ENCODE results near the gene GKAP1. TPM values are rescaled to one million over a fixed set of nuclear protein-coding genes. Genes with fewer than 3 reads are reported as not detected.
"Not testable (repeated sequence)": the region's sequence is repeated elsewhere in the genome, so short reads cannot be mapped to it uniquely, and the experiment has no call there.

Gene GKAP1
- polyA plus RNA-seq, 12 donors: 9.5 to 23.0 (median 18.8) TPM; not detected in 1

DNA sequence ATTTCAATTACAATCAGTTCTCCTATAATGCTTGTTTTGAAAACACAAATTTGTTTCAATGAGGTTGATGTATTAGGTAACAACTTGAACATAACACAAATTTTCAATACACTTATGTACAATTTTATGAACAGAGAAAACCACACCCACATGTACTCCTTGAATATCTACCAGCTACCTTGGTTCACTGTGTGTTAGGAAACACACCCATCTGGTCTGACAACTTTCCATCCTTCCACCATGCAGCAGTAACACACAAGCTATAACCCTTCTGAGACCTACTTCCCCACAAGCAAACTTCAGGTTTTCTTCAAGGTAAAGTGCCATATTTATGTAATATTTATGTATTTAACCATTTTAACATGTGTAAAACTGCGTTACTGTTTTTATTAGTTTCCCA is 73.4 kb downstream of the GKAP1 start:
- DNase-seq: no peak

DNA sequence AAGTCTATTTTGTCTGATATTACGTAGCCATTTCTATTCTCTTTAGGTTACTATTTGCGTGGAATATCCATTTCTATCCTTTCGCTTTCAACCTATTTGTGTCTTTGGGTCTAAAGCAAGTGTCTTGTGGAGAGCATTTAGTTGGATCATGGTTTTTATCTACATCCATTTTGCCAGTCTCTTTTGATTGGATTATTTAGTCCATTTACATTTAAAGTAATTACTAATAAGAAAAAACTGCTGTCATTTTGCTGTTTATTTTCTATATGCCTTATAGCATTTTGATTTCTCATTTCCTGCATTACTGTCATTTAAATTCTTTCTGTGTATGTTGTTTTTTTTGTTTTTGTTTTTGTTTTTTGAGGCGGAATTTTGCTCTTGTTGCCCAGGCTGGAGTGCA is 83.8 kb downstream of the GKAP1 start:
- no peak for DNase-seq

DNA sequence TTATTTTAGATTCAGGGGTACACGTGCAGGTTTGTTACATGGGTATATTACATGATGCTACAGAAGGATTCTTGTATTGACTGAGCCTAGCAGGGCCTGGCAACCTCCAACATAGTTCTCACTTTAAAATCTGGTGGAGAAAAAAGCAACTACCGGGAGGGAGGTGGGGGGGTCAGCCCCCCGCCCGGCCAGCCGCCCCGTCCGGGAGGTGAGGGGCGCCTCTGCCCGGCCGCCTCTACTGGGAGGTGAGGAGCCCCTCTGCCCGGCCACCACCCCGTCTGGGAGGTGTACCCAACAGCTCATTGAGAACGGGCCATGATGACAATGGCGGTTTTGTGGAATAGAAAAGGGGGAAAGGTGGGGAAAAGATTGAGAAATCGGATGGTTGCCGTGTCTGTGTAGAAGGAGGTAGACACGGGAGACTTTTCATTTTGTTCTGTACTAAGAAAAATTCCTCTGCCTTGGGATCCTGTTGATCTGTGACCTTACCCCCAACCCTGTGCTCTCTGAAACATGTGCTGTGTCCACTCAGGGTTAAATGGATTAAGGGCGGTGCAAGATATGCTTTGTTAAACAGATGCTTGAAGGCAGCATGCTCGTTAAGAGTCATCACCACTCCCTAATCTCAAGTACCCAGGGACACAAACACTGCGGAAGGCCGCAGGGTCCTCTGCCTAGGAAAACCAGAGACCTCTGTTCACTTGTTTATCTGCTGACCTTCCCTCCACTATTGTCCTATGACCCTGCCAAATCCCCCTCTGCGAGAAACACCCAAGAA is 88.8 kb downstream of the GKAP1 start:
- not testable (repeated sequence) for DNase-seq

DNA sequence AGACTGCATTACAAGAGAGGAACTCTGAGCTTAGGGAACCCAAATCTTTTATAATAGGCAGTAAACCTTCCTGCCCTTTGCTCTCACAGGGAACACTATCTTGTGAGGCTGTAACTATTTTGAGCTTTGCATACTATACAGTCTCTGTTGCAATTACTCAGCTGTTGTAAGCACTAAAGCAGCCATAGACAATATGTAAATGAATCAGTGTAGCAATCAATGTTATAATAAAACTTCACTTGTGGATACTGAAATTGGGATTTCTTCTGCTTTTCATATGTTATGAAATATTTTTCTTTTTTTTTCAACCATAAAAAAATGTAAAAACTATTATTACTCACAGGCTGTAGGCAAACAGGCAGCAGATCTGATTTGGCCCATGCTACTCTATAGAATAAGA is 93.1 kb downstream of the GKAP1 start:
- no peak for DNase-seq

DNA sequence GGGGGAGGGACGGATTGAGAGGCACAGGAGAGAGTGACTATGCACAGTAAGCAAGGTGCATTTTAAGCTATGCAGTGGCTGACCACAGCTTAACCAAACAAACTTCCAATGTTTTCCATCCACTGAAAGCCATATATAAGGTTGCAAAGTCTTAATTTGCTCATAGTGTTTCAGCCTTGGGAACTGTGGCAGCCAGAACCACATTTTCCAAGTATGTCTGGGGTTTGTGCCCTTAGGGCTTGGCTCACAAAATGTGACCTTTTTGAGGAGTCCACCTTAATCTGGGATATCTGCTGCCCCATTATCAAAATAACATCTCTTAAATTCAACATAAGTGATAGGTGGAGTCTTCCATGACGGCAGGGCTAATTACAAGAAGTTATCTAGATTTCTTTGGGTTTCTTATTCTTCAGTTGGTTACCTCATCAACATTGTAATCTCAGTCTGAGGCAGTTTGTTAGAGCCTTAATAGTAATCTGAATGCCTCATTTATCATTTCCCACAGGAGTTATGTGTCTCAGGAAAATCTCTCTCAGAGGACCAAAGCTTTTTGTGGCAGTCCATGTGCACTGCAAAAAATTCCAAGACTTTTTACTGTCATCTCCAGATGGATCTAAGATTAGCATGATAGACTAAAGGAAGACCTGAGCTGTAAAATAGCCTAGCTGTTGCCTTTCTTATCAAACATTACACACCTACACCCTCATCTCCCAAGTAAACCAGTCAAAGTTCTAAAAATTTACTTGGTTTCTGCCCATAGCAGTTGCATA is 94.7 kb downstream of the GKAP1 start:
- no peak for DNase-seq

DNA sequence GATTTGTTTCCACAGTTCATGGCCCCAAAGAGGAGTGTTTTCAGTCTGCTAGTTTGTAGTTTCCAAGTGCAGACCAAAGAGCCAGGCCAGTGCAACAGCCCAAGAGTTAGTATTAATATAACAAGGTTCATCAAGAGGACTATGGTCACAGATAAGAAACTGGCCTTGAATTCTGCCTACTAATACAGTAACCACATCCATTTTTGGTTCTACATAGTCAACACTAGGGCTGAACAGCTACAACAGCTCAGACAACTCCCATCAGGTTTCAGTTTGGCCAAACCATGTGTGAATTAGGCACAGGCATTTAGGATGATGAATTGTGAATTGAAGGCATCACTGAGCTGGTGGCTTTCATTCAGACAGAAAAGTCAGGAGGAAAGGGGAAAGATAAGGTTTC is 96.1 kb downstream of the GKAP1 start:
- DNase-seq: no peak

DNA sequence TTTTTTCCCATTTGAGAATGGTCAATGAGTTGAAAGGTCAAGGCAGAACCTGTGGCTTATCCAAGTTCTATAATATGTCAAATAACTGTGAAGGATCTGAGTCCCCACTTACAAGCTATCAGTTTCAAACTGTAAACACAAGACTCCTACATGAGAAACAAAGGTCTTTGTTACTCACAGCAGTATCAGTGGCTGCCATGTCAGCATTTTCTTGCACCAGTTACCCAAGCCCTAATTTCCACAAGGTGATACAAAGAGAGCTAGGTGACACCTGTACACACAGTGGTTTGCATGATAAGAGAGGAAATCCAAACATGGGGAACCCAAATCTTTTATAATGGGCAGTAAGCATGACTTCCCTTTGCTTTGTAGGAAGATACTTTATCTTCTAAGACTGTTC is 101.8 kb downstream of the GKAP1 start:
- no peak for DNase-seq

DNA sequence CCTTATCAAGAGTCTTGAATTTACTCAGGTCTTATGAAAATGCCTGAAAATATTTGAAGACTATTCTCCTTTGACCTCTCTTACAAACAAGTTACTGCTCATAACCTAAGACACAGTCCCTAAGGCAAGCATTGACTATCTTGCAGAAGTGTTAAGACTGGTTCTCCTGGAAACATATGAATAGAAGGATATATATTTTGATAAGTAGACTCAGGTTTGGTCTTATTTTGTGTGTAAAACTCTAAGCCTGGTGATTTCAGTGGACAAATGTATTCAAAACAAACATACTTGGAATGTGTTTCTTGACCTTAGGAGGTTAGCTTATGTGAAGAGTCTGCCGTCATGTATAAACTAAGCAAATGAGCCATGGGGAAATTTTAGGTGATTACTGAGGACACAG is 102.3 kb downstream of the GKAP1 start:
- DNase-seq: no peak

DNA sequence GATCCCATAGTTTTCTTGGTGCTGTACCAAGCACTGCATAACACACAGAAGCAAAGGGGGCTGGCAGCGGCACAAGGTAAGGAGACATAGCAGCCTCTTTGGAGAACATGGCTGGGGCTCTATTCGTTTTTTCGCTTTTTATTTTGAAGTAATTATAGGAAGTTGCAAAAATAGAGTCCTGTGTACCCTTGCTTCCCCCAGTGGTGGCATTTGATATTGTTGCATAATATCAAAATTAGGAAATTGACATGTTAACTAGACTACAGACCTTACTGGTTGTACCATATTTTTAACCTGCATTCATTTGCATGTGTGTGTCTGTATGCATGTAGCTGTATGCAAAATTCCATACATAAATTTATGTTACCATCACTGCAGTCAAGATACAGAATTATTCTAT is 103.2 kb downstream of the GKAP1 start:
- DNase-seq: no peak

DNA sequence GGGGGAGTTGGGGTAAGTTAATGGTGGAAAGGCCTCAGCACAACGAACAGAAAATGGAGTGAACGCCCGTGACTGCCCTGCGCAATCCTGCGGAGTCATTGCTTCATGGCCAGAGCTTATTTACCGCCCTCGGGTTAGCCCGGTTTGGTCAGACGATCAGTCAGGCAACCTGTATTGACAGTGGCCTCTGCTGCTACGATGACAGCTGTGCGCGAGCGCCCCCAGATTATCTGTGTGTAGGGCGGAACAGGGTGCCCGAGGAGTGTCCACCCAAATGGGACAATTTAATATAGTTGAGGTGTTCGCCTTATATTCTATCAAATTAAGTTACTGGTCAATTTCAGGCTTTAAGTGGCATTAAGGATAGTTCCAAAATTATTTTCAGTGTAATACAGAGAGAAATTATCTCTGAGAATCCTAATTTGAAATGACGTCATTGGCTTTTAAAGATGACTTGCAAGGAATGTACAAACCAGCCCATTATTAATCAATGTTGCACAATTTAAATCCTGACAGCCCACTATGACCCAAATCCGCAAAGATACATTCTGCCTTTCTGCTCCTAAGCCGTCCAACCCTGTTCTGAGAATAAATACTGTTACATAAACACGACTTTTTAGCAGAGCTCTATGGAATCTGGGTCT is 108.9 kb downstream of the GKAP1 start:
- DNase-seq: peak; percentile 73

DNA sequence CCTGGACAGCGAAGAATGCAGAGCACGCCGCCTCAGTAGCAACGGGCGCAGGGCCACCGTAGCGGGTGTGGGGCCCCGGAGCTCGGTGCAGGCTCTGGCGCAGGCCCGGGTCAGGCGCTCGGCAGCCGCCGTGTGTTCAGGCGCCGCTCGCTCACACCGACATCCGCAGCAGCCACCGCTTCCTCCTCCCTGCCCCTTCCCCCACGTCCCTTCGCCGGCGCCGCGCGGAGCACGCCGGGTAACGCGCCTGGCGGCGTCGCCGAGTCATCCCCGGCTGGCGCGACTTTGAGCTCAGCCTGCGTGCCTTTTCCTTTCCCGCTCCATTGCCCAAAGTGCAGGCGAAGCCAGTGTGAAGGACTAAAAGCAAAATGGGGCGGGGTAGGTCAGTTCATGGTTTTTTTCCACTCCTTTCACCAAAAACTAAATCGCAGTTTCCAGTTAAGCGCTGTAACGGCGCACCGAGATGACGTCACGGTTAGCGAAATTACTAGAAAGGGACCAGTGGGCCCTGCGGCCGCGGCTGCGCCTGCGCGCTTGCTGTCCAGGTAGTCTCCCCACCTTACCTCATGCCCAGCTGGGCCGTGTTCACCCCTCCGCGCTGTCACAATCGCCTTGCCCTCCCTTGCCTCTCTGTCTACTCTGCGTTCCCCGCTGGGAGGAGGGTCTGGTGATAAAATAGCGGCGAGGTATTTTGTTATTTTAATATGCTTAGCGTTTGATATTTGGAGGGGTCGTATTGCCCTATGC is 109.6 kb downstream of the GKAP1 start, which contains the start of gene UBQLN1:
UBQLN1 (minus strand) TSS at position 191 of the 747 bp plus-strand sequence. CDS start 279 bp downstream, outside the sequence.
- peak; percentile 97 for DNase-seq

DNA sequence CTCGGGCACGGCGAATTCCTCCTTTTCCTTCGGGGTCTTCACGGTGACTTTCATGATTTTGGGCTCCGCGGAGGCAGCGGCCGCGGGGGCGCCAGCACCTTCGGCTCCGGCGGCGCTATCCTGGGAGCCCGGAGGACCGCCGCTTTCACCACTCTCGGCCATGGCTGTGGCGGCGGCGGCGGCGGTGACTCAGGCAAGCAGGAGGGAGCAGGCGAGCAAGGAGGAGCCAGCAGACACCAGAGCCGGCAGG is 110.1 kb downstream of the GKAP1 start:
- no peak for DNase-seq

DNA sequence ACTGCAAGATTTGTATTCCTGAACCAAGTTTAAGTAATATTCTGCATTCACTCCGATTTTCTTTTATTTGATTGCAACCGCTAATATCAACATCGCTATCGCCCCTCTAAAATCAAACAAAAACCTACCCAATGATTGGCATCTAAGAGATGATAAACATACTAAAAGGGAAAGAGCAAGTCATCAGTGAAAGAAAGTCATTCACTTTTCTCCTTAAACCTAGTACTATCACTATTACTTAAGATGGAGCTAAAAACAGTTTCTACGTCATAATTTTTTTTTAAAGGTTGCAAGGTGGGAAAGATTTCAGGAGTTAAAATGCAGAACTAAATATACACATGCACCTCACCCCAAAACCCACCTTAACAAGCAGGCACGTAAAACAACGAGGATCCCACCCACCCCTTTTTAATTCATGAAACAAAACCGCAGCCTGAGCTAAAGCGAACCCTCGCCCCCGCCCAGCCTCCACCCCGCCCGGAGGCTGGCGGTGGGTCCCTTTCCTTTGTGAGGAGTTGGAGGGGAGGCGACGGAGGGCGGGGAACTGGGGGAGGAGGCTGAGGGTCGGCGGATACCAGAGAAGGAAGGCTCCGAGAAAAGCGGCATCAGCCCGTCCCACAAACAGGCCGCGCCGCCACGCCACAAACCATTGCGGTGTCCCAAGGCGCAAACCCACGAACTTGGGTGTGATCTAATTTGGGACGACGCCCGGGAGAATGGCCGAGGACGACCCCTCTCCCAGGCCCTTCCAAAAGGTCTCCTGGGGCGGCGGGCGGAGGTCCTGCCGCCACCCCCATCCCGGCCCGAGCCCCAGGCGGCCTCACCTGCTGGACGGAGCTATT is 110.7 kb downstream of the GKAP1 start:
- peak; percentile 66 for DNase-seq

DNA sequence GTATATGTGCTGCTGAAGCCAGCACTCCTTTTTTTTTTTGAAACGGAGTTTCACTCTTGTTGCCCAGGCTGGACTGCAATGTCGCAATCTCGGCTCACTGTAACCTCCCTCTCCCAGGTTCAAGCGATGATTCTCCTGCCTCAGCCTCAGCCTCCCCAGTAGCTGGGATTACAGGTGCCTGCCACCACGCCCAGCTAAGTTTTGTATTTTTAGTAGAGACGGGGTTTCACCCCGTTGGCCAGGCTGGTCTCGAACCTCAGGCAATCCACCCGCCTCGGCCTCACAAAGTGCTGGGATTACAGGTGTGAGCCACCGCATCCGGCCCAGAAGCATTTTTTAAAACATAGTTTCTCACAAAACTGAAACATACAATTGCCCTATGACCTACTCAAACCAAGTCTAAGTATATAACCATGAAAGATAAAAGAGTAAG is 112.3 kb downstream of the GKAP1 start:
- DNase-seq: not testable (repeated sequence)

DNA sequence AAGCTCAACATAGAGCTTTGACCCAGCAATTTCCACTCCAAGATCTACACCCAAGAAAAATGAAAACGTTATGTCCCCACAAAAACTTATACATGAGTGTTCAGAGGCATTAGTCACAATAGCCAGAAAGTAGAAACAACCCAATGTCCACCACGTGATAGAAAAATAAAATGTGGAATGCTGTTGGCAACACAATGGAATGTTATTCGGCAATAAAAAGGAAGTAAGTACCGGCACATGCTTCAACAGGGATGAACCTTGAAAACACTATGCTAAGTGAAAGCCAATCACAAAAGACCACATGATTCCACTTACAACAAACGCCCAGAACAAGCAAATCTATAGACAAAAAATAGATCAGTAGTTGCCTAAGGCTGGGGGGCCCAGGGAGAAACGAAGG is 115.8 kb downstream of the GKAP1 start:
- DNase-seq: no peak

DNA sequence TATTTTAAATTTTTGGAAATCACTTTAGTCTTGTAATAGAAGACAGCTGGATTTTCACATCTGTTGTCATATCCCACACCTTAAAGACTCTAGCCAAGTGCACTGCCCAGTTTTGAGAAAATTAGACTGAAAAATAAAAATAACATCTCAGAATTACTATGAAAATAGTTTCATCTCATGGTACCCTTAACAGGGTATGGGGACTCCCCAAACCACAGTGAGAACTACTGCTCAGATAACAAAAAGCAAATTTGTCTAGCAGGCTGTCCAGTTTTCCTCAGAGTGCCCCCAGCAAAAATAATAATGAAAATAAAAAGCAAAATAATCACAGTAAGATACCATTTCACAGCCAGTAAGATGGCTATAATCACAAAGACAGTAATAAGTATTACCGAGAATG is 116.3 kb downstream of the GKAP1 start:
- DNase-seq: no peak

DNA sequence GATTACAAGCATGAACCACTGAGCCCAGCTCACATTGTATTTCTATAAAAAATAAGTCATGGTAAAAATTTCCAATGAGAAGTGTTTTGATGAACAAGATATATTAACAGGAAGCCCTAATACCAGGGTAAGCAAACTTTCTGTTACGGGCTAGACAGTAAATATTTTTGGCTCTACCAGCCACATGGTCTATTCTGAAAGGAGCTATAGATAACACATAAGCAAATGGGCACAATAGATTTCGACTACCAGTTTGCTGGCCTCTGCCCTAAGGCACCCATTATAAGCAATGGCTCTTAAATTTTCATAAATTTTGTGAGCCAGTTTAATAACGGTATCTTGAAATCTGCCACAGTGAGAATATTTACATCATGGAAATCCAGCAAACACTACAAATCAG is 118.0 kb downstream of the GKAP1 start:
- no peak for DNase-seq

DNA sequence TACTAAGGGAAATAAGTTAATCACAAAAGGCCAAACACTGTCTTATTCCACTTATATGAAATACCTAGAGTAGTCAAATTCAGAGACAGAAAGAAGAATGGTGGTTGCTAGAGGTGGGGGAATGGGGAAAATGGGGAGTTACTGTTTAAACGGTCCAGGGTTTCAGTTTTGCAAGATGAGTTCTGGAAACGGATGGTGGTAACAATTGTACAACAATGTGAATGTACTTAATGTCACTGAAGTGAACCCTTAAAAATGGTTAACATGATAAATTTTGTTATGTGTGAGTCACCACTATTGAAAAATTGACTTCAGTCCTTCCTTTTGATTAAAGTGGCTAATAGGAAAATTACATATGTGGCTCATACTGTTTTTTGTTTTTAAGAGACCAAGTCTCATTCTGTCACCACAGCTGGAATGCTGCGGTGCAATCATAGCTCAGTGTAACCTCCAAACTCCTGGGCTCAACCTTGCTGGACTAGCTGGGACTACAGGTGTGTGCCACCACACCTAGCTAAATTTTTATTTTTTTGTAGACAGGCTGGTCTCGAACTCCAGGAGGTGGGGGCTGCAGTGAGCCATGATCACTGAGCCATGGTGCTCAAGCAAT is 118.5 kb downstream of the GKAP1 start:
- no peak for DNase-seq

DNA sequence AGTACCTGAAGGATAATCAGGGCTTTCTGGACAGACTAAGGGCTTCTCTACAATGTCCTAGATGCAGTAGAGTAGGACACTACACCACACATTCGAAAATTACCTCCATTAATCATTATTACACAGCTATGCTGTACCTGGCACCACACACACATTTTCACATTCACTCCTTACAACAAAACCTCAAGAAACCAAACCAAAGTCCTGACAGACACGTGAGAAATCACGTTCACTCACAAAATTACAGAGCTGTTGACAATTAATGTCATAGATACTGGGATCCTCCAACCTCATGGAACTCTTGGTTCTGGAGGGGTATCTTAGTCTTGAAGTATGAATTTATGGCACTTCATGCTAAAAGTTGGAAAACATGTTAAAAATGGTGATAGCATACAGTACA is 126.1 kb downstream of the GKAP1 start:
- DNase-seq: no peak
